K562 (cell line): Measurements from ENCODE around the gene CHMP5. TPM values are rescaled to one million over a fixed set of nuclear protein-coding genes. Genes with fewer than 3 reads are reported as not detected.

Experiments used
- FOS ChIP-seq: IDR thresholded peaks from 3 replicates; pipeline ENCODE4 v1.6.1; 2011; ENCODE audit not compliant: insufficient read length; ENCODE audit errors: extremely low read depth
- FOXA3 ChIP-seq, 2 experiments: fragments of 450-650 bp in 1 of 2; sonication (generic) in 1 of 2; formaldehyde crosslinking; IDR thresholded peaks in 1 of 2; conservative IDR thresholded peaks in 1 of 2; 2 replicates each; pipeline versions ENCODE4 v1.4.0 to v1.8.0; 2020 to 2022; ENCODE audit warnings: mild to moderate bottlenecking in 2 of 2, missing genetic modification reagents in 1 of 2
- FOXM1 ChIP-seq, 2 experiments: fragments of 450-650 bp in 1 of 2; sonication (generic) in 1 of 2; formaldehyde crosslinking in 1 of 2; IDR thresholded peaks; 2 replicates each; pipeline versions ENCODE4 v1.6.1 to v1.9.0; 2017 to 2022; ENCODE audit warnings: low read depth in 2 of 2, mild to moderate bottlenecking in 2 of 2, missing genetic modification reagents in 1 of 2, moderate library complexity in 1 of 2
- HDAC2 ChIP-seq: fragments of 450-650 bp; IDR thresholded peaks from 2 replicates; pipeline ENCODE4 v1.6.1; 2016; ENCODE audit warnings: mild to moderate bottlenecking
- JUN ChIP-seq, 2 experiments: sonication (generic) in 1 of 2; formaldehyde crosslinking in 1 of 2; IDR thresholded peaks; 2 replicates each; pipeline versions ENCODE4 v1.6.1 to v1.8.0; 2012 to 2022; ENCODE audit warnings: borderline replicate concordance in 2 of 2, mild to moderate bottlenecking in 2 of 2, improper control_type of control experiment in 1 of 2, low read depth in 1 of 2, low read length in 1 of 2, missing genetic modification reagents in 1 of 2
- MBD2 ChIP-seq: sonication (generic); IDR thresholded peaks from 2 replicates; pipeline ENCODE4 v1.6.1; 2016; ENCODE audit warnings: low read depth, borderline replicate concordance
- POLR2AphosphoS5 ChIP-seq: IDR thresholded peaks from 2 replicates; pipeline ENCODE4 v1.6.1; 2011; ENCODE audit warnings: mild to moderate bottlenecking, low read depth, low read length, moderate library complexity; ENCODE audit not compliant: control insufficient read depth, insufficient read depth
- POU5F1 ChIP-seq: fragments of 150-350 bp; IDR thresholded peaks from 2 replicates; pipeline ENCODE4 v1.6.1; 2014; ENCODE audit warnings: borderline replicate concordance, low read length, low read depth, mild to moderate bottlenecking; ENCODE audit not compliant: partially characterized antibody
- RBM39 ChIP-seq: fragments of 200-400 bp; formaldehyde crosslinking; optimal IDR thresholded peaks from 2 replicates; pipeline ENCODE3; 2018; ENCODE audit warnings: low read depth, low read length
- SETDB1 ChIP-seq: IDR thresholded peaks from one replicate; pipeline ENCODE4 v1.6.1; 2012; ENCODE audit warnings: low read length, control low read depth, inconsistent platforms
- TEAD2 ChIP-seq: fragments of 450-650 bp; IDR thresholded peaks from 2 replicates; pipeline ENCODE4 v1.6.1; 2016; ENCODE audit warnings: missing genetic modification characterization, control low read depth, missing compliant biosample characterization
- ZNF318 ChIP-seq, 2 experiments: fragments of 450-650 bp; IDR thresholded peaks; 2 replicates each; pipeline ENCODE4 v1.6.1; 2016; ENCODE audit warnings: mild to moderate bottlenecking in 2 of 2, borderline replicate concordance in 1 of 2, low read depth in 1 of 2, moderate library complexity in 1 of 2
- ZNF76 ChIP-seq: fragments of 250-450 bp; sonication (Bioruptor Pico); IDR thresholded peaks from 2 replicates; pipeline ENCODE4 v1.4.0; 2020; ENCODE audit warnings: mild to moderate bottlenecking, moderate library complexity, borderline replicate concordance
- polyA plus RNA-seq, 8 experiments: library from polyadenylated mRNA; depleted of rRNA in 4 of 8; stranded (reverse) in 5 of 8; unstranded in 3 of 8; fragments of >200 nt; fragmentation: Nextera tagmentation in 2 of 8; fragmentation: Illumina TruSeq in 1 of 8; extraction: Ambion mirVana in 2 of 8; extraction: Trizol in 1 of 8; gene quantifications; 2 replicates each; pipeline versions ENCODE4 v1.2.1 to v1.2.3, GENCODE V29; 2011 to 2014; ENCODE audit warnings: inconsistent platforms in 1 of 8, missing spikeins in 1 of 8
- total RNA-seq, 7 experiments: library from RNA; depleted of rRNA in 6 of 7; stranded (reverse); fragments of >200 nt in 6 of 7; fragmentation: Illumina TruSeq in 2 of 7; extraction: Trizol in 2 of 7; gene quantifications; 2 replicates each; pipeline versions ENCODE4 v1.2.1 to v1.2.3, GENCODE V29; 2011 to 2021; ENCODE audit warnings: low replicate concordance in 1 of 7

Gene CHMP5
- total and polyA plus RNA-seq, 9 of the 15 experiments (the other 6 are each of a cell fraction or from before 2014, with no cell fraction given) = 36.0 to 105 (median 54.9) TPM

GRCh38 chr9:33264473-33265177 lies at the start of gene CHMP5, which contains the start of gene BAG1 (continued):
- TF ChIP-seq JUN (IDR thresholded peaks at IDR 0.05; ENCODE audit: borderline replicate concordance, low read depth, low read length) (no peak), JUN (CRISPR knock-in tag; IDR thresholded peaks at IDR 0.05; ENCODE audit: borderline replicate concordance) (no peak), FOS (no peak), POLR2AphosphoS5 (no peak; the same call in 1 of the 2 replicates), RBM39 (no peak), FOXM1 (IDR thresholded peaks at IDR 0.05; ENCODE audit: low read depth) (no peak), FOXM1 (CRISPR knock-in tag; IDR thresholded peaks at IDR 0.05; ENCODE audit: low read depth) (no peak), FOXA3 (CRISPR knock-in tag; conservative IDR thresholded peaks at IDR 0.05 in 1 of 2, IDR thresholded peaks at IDR 0.05 in 1 of 2) (no peak), MBD2 (no peak), POU5F1 (no peak), TEAD2 (tag) (no peak), ZNF76 (no peak), HDAC2 (no peak), ZNF318 (IDR thresholded peaks at IDR 0.05; ENCODE audit: borderline replicate concordance in 1 of 2, low read depth in 1 of 2) (no peak), SETDB1 (no peak)
